GM18861 (cell line): ENCODE results near the gene ASCC3.

ENCODE experiments used
- ATAC-seq: cut with Tn5 transposase; IDR thresholded peaks from one replicate; pipeline ENCODE4 v1.9.1; 2021; ENCODE audit not compliant: unreplicated experiment

Gene ASCC3

GRCh38 chr6:100506651-100507050 is 374.5 kb downstream of the ASCC3 start:
- no peak for ATAC-seq

GRCh38 chr6:100504786-100505737 is 376.1 kb downstream of the ASCC3 start:
- no peak for ATAC-seq

- no peak for ATAC-seq
Measured at GRCh38 chr6:100503043-100503705, 378.0 kb downstream of the ASCC3 start.

GRCh38 chr6:100493206-100493888 is 387.8 kb downstream of the ASCC3 start:
- no peak for ATAC-seq

- ATAC-seq, result no peak
Measured at GRCh38 chr6:100491952-100492670, 389.0 kb downstream of the ASCC3 start.

- ATAC-seq, result no peak
Measured at GRCh38 chr6:100490065-100490464, 391.1 kb downstream of the ASCC3 start.

- peak; percentile 38 for ATAC-seq
Measured at GRCh38 chr6:100488244-100488643, 392.9 kb downstream of the ASCC3 start.

- ATAC-seq, result no peak
Measured at GRCh38 chr6:100487638-100488037, 393.5 kb downstream of the ASCC3 start.

- no peak for ATAC-seq
Measured at GRCh38 chr6:100485268-100485667, 395.9 kb downstream of the ASCC3 start.

- ATAC-seq, result peak; percentile 31
Measured at GRCh38 chr6:100484474-100484873, 396.7 kb downstream of the ASCC3 start.

- no peak for ATAC-seq
Measured at GRCh38 chr6:100482698-100483097, 398.4 kb downstream of the ASCC3 start.

GRCh38 chr6:100479179-100480035 is 401.7 kb downstream of the ASCC3 start:
- ATAC-seq, result peak; percentile 47

- ATAC-seq, result peak; percentile 80
Measured at GRCh38 chr6:100475554-100476320, 405.4 kb downstream of the ASCC3 start.

- ATAC-seq, result no peak
Measured at GRCh38 chr6:100473182-100473581, 407.9 kb downstream of the ASCC3 start.

GRCh38 chr6:100472674-100473073 is 408.5 kb downstream of the ASCC3 start:
- ATAC-seq, result peak; percentile 87

- ATAC-seq, result no peak
Measured at GRCh38 chr6:100470422-100471120, 410.6 kb downstream of the ASCC3 start.

- ATAC-seq, result no peak
Measured at GRCh38 chr6:100469101-100469859, 411.8 kb downstream of the ASCC3 start.
